HG03064 (cell line): Measurements from ENCODE around the gene FSTL4.
"Not testable (repeated sequence)": the region's sequence is repeated elsewhere in the genome, so short reads cannot be mapped to it uniquely, and the experiment has no call there.

Source experiments
- ATAC-seq: cut with Tn5 transposase; IDR thresholded peaks from one replicate; pipeline ENCODE4 v1.9.1; 2021; ENCODE audit warnings: low read depth; ENCODE audit not compliant: unreplicated experiment

The FSTL4 gene

DNA sequence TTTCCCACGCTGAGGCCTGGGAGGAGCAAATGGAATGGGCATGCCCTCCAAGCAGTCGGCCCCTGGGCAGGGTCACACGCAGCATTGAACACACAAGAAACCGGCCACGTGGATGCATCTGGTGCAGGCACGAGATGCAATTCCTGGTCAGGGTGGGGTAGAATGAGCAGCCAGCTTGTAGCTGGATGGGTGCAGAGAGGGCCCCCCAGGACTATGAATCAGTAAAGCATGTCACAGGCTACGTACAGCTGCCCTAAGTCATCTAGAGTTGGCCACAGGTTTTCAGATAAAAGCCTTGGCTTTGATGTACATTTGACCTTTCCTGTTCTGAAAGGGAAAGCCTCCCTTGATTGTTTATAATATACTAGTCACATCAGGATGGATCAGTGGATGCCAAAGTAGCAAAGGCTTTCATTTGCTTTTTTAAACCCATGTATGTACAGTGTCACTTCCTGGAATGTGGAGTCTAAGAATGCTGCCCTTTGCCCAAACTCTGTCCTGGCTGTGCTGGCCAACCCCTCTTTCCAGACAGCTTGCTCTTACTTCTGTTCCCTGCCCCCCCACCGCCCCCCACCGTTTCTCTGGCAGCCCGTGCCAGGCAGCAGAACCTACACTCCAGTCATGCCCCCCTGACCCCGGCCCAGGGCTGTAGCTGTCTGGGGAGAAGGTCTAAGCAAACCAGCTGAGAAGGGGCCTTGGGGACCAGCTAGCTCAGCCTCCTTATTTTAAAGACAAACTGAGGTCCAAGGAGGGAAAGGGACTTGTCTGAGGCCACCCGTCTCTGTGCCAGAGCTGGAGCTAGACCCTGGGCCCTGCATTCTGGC is 391.3 kb downstream of the FSTL4 start:
- no peak for ATAC-seq

DNA sequence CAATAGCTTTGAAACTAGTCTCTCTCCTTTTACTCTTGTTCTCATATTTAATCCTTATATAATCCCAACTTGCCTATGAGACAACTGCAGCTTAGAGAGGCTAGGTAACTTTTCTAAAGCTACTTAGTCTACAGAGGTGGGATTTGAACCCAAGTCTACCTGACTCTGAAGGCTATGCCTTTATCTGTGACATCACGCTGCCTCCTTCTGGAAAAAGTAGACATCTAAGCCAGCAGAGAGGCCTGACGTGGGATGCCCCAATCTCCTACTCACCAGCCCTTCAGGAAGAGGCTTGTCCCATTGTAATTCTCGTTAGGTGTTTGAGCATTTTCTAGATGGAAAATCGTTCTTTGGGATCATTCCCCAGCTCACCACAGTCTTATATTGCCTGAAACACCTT is 393.0 kb downstream of the FSTL4 start:
- ATAC-seq: no peak

DNA sequence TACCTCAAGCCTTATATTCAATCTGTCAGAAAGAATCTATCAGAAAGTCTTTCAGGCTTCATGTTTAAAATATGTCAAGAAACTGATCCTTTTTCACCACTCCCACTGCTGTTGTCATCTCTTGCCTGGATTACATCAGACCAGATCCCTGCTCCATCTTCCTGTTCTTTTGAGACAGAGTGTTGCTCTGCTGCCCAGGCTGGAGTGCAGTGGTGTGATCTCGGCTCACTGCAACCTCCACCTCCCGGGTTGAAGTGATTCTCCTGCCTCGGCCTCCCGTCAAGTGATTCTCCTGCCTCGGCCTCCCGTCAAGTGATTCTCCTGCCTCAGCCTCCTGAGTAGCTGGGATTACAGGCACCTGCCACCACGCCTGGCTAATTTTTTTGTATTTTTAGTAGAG is 396.2 kb downstream of the FSTL4 start:
- not testable (repeated sequence) for ATAC-seq

DNA sequence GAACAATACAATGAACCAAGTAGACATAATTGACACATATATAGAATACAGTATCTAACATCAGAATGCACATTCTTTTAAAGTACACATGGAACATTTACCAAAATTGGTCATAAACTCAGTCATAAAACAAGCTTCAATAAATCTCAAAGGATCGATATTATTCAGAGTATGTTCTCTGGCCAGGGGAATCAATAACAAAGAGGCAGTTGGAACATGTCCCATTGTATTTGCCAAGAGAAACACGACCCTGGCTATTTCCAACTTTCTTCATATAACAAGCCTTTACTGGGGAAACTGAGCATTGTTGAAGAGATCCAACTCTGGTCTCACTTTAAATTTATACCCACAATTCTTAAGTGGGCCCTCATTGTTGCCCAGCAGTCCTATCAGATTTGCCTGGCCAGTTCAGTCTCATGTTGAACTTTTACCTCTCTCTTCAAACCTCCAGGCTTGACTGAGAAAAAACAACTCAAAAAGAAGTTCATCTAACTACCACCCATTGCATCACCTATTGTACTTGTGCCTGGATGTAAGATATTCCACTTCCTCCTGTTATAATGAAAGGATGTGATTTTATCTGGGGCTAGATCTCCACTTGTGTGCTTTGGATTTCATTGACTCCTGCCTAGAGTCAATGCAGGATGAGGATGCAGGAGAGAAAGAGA is 398.1 kb downstream of the FSTL4 start:
- no peak for ATAC-seq

DNA sequence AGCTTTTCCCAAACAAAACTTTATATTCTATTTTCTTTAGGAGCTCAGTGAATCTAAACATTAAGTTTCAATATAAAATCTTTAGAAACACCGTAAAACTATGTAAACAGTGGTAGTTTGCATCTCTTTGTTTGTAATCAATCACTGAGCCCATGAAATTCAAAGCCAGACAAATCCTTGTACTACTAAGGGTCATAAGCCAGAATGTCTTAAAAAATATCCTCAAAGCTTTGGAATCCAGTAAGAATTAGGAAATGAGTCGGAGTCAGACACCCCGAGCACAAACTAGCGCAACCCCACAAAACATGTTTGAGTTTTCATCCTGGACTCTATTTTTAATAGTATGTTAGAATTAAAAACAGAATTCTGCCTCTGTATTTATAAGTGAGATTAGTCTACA is 406.7 kb downstream of the FSTL4 start:
- no peak for ATAC-seq

DNA sequence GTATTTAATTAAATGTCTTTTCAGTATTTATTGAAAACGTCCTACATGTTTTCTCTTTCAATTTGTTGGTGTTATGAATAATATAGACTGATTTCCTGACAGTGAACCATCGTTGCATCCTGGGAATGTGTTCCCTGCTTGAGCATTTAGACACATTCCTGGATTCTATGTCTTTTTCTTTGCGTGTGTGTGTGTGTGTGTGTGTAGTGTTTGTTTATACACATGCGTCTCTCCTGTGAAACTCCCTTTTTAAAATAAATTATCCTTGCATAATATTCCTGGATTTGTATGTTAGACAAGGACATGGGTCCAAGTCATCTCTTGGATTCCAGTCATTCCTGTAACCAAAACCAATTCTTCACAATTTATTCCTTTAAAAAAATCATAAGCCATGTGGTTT is 407.1 kb downstream of the FSTL4 start:
- ATAC-seq: no peak

DNA sequence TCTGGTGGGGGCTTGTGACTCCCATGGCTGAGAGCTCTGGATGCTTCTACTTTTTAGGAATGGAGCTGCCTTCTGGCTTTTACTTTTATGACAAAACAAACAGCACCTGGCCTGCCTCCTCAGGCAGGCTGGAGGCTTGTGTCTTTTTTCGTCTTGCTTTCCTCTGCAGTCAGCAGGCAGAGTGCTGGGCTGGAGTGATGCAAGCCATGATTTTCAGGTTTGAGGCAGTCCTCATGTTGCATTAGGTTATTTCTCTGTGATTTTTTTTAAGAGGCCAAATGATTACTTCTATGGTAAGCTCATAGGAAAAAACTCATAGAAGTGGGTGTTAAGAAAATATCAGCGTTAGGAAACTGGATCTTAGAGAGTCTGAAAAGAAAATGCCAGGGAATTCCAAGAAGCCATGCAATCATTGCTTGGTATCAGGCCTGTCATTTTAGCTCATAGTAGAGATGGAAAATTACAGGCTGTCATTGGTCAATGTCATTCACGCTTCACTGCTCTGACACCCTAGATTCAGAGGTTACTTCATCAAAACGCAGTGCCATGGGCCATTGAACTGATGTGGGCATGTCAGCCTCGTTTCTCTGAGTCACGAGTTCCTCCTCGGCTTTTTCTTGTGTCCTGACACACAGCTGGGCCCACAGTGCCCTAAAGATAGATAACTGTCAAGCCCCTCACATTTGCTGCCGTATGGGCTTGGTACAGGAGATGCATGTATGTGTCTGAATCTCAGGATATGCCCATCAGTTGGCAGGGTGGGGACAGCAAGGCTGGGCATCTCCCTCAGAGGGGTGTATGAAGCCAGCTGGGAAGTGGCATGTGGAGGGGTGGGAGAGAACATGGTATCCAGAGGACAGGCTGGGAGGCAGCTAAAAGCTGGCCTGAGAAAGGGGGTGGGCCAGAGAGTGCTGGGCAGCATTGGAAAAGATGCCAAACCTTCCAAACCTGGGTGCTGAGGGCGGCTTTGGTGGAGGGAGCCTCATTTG is 408.7 kb downstream of the FSTL4 start:
- no peak for ATAC-seq

DNA sequence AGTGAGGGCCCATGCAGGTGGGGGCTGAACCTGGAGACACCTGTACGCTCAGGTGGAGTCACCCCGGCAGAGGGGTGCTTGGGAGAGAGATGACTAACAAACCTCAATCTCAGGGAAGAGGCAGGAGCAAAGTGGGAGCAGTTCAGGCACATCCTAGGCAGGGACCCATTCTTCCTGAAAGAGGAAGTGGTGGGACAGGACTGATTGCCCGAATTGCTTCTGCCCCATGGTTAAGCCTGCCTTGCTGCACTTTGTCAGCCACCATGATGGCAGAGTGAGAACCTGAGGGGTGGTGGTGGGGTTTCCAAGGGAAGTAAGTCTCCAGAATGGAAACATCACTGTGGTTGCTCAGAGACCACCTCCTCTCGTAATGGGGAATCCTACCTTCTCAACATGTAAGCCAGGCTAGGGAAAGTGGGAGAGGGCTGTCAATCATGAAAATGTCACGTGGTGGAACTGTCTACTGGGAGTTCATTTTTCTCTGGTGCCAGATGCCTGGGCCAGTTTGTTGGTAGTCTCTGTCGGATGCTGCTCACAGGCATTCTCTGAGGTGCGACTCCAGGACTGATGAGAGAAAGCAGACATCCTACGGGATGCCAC is 410.2 kb downstream of the FSTL4 start:
- ATAC-seq: no peak

DNA sequence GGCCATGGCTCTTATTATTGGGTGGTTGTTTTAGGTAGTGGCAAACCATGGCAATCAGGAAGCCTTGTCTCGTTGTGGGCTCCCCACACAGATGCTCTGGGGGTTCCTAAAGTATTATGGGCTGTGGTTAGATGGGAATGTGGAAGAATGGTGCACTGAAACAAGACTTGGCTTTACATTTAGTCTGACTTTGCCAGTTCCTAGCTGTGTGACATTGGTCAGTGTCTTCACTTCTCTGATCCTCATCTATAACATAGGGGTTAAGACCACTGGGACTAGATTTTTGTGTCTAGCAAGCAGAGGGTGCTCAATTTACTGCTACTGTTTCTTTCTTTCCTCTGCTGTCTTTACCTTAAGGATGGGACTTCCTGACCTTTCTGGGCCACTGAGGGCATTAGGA is 411.0 kb downstream of the FSTL4 start:
- ATAC-seq: no peak

DNA sequence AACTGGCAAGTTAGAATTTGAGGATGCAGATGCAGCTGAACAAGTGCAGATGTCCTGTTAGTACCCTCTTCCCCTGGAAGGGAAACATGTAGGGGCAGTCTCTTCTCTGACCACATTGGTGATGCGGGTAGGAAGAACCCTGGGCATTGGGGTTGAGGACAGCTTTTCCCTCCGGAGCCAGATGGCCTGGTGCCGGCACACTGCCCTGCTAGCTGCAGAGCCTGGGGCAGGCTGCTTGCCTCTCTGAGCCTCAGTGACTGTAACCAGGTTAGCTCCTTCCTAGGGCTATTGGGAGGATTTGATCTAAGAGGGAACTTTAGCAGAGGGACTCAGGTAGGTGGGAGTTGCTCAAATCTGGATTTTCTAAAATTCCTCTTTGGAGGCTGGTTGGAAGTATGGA is 412.1 kb downstream of the FSTL4 start:
- no peak for ATAC-seq

DNA sequence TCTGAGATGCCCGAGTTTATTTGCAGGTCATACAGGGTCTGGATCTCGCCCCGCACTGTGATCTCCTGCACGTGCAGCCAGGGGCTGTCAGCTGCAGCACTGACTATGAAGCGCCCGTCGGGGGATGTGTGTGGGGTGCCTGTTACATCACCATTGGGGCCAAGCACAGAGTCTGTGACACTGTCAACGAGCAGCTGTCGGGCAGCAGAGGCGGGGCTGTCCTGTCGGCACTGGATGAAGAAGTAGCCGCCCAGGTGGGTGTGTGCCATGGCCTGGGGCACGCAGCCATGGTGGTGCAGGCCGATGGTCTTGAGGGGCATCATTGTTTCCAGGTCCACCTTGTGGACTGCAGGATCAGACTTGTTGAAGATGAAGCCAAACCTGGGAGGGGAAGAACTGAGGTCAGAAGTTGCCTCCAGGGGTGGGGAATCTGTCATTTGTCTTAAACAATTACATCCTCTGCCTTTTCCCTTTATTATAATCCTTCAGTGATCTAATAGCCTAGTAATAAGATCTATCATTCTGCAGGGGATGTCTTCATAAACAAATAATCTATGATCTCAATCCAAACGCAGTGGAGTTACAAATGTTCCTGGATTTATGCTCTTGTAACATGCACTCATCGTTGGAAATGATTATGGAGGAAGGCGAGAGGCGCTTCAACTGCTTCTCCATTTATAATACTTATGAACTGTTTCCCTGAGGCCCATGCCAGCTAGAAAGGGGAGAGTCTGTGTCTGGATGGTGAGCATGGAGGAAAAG is 412.7 kb downstream of the FSTL4 start:
- ATAC-seq: no peak

DNA sequence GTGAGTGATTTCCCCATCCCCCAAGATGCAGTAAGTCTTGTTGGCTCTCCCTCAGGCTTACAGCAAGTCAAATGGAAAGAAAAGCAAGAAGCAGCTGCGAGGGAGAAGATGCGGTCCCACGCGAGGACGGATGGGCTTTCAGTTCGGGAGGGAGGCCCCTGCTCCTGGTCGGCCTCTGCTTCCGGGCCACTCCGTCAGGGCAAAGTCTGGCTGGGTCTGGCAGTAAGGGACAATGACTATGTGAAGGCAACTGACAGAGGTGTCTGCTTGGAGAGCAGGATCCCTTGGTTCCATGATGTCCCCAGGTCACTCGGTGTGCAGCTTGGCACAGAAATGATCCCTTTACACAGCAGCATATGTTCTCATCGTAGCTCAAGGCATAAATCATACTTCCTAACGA is 413.8 kb downstream of the FSTL4 start:
- no peak for ATAC-seq

DNA sequence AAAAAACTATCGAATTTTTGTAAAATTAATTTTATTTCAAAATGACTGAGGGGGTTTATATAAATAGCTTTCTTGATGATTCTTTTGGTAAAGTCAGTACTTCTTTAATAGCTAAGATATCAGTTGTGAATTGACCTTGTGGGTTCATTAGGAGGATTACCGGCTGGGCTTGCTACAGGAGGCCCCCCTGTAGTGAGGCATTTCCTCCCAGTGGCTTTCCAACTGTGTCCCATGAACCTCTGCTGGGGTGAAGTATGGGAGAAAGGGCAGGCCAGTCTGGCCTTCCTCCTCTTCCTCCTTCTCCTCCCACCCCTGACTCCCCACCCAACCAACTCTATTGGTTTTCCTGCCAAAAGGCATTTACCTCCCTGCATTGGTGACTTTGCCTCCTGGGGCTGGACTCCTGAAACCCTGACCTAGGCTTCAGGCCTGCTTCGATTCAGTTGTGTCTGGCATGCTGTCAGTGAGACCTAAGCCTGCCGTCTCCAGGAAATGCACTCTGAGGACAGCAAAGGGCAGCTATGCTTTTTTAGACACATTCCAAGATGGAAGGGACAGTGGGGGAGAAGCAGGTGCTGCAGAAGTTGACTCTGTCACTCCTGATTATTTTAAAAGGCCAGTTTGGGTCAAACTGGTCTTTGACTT is 415.8 kb downstream of the FSTL4 start:
- ATAC-seq: no peak

DNA sequence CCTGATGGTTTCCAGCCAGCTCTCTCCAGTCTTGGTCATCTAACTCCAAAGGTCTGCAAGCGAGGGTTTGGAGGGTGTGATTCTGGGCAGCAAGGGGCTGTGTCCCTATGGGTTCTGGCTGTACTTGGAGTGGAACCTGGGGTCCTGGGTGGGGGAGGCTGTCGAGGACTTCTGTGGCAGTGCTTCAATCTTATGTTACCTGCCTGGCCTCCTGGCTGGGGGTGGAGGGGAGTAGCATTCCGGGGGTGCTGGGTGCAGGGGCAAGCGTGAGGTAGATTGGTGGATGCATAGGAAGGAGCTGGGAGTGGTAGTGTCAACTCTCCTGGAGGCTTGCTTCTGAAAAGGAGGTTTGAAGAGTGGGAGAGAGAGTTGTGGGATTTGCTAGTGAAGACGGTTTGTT is 417.1 kb downstream of the FSTL4 start:
- ATAC-seq: no peak

DNA sequence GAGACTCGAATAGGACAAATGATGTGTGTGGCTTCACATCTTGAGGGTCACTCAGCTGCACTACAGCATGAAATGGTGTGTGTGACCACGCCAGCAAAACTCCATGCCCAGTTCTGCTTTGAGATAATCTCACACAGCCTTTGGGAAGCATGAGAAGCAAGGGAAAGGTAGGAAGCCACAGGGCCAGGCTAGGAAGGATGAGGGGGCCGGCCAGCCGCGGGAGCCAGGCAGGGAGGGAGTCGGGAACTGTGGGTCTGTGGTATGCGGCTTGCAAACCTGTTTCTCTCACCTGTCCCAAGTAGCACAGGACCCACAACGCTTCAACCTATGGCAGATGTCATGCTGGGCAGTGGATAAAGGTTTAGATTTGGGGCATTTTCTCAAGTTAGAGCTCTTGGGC is 418.5 kb downstream of the FSTL4 start:
- ATAC-seq: no peak

DNA sequence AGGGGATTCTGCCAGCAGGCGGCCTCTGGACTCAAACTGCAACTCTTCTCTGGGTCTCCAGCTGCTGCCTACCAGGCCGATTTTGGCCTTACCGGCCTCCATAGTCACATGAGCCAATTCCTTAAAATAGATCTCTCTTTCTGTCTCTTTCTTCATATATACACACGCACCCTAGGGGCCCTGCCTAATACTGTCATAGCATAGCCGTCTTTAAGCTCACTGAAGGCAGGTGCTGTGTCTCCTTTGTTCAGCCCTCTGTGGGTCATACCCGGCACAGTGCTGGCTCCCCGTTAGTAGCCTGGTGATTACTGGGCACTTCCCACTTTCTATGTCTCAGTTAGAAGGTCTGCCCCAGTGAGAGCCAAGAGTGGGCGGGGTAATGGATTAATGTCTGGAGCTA is 419.6 kb downstream of the FSTL4 start:
- ATAC-seq: no peak

DNA sequence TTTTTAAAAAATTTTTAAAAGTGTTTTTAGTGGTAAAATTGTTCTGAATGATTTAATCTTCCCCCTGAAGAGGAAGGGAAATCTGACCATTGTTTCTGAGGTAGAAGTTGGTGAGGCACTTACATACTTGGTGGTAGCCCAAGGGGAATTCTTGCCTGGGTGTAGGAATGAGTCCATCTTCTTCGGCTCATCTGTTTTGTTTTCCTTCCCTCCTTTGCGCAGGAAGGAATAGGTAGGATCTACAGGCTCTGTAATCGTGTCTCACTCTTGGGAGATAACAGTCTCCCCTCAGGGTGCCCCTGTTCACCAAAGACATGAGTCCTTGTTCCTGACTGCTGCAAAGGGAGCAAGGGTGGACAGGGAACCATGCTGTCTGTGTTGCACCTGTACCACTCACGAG is 422.5 kb downstream of the FSTL4 start:
- ATAC-seq: no peak

DNA sequence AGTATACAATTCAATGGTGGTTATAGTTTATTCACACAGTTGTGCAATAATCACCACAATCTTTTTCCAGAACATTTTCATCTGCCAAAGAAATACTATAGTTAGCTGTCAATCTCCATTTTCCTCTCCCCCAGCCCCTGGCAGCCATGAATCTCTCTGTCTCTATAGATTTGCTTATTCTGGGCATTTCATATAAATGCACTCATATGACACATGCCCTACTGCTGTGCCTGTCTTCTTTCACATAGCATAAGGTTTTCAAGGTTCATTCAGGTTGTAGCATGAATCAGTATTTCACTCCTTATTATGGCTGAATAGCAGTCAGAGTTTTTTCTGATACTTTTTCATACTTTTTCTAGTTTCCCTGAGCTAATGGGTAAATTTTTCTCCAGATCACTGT is 432.9 kb downstream of the FSTL4 start:
- no peak for ATAC-seq

DNA sequence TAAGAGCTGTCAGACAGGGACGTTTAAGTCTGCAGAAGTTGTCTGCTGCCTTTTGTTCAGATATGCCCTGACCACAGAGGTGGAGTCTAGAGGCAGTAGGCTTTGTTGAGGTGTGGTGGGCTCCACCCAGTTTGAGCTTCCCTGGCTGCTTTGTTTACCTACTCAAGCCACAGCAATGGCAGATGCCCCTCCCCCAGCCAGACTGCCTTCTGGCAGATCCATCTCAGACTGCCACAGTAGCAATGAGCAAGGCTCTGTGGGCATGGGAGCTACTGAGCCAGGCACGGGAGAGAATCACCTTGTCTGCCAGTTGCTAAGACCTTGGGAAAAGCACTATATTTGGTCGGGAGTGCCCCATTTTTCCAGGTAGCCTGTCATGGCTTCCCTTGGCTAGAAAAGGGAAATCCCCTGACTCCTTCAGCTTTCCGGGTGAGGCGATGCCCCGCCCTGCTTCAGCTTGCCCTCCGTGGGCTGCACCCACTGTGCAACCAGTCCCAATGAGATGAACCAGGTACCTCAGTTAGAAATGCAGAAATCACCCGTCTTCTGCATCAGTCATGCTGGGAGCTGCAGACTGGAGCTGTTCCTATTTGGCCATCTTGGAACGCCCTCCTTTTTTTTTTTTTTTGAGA is 441.5 kb downstream of the FSTL4 start:
- ATAC-seq: not testable (repeated sequence)
